Hepatocyte (in vitro differentiated cells): ENCODE data around the gene ADPGK.

Experiments used
- EZH2 ChIP-seq: fragments of 200-600 bp; sonication (generic); IDR thresholded peaks from 2 replicates; pipeline ENCODE4 v1.6.1; 2016; ENCODE audit warnings: antibody characterized with exemption, mild to moderate bottlenecking, borderline replicate concordance
- EZH2phosphoT487 ChIP-seq: fragments of 200-600 bp; sonication (generic); IDR thresholded peaks from one replicate; pipeline ENCODE4 v1.6.1; 2018; ENCODE audit warnings: antibody characterized with exemption, mild to moderate bottlenecking, low read depth, moderate library complexity; ENCODE audit not compliant: unreplicated experiment, severe bottlenecking
- TF ChIP-seq, protein P1 (sequence below): fragments of 200-600 bp; sonication (generic); IDR thresholded peaks from 2 replicates; pipeline ENCODE4 v1.5.1; 2016; ENCODE audit warnings: antibody characterized with exemption, mild to moderate bottlenecking; ENCODE audit not compliant: poor library complexity

DNA sequence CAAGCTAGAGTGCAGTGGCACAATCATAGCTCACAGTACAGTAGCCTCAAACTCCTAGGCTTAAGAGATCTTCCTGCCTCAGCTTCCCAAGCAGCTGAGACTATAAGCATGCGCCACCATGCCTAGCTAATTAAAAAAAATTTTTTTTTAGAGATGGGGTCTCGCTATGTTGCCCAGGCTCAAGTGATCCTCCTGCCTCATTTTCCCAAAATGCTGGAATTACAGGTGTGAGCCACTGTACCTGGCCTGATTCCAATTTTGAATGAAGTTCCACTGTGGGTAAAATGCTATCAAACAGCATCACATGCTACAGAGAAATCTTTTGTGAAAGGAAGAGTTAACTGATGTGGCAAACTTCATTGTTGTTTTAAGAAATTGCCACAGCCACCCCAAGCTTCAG is 17.5 kb downstream of the ADPGK start:
- TF ChIP-seq, protein P1, sequence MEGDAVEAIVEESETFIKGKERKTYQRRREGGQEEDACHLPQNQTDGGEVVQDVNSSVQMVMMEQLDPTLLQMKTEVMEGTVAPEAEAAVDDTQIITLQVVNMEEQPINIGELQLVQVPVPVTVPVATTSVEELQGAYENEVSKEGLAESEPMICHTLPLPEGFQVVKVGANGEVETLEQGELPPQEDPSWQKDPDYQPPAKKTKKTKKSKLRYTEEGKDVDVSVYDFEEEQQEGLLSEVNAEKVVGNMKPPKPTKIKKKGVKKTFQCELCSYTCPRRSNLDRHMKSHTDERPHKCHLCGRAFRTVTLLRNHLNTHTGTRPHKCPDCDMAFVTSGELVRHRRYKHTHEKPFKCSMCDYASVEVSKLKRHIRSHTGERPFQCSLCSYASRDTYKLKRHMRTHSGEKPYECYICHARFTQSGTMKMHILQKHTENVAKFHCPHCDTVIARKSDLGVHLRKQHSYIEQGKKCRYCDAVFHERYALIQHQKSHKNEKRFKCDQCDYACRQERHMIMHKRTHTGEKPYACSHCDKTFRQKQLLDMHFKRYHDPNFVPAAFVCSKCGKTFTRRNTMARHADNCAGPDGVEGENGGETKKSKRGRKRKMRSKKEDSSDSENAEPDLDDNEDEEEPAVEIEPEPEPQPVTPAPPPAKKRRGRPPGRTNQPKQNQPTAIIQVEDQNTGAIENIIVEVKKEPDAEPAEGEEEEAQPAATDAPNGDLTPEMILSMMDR, result no peak
- no peak for TF ChIP-seq EZH2
- TF ChIP-seq EZH2phosphoT487, result no peak
